Fibroblast of mammary gland (primary cell): ENCODE data around the gene CMIP.
"Not testable (repeated sequence)": the region's sequence is repeated elsewhere in the genome, so short reads cannot be mapped to it uniquely, and the experiment has no call there.

Source experiments
- DNase-seq: peaks from one replicate; pipeline ENCODE4 v3.0.0-alpha.2; 2010; ENCODE audit warnings: low read depth
- H3K4me3 ChIP-seq: 2 replicates; pipeline ENCODE4 v1.5.1; 2011; ENCODE audit warnings: low read depth, mild to moderate bottlenecking, low read length, moderate library complexity; ENCODE audit not compliant: control insufficient read depth
- CTCF ChIP-seq: conservative IDR thresholded peaks from 2 replicates; pipeline ENCODE4 v1.5.1; 2011; ENCODE audit warnings: low read depth, low read length, inconsistent platforms; ENCODE audit not compliant: control insufficient read depth, insufficient read depth

The CMIP gene

GRCh38 chr16:81684242-81684837 lies 239.7 kb downstream of the CMIP start:
- DNase-seq, result no peak
- TF ChIP-seq CTCF, result no peak
- H3K4me3 ChIP-seq, result no peak overlapping the region

- no peak overlapping the region for H3K4me3 ChIP-seq
- no peak for DNase-seq
- TF ChIP-seq CTCF, result no peak
Observed at GRCh38 chr16:81684901-81685300, 240.3 kb downstream of the CMIP start.

- TF ChIP-seq CTCF, result no peak
- DNase-seq, result no peak
- H3K4me3 ChIP-seq, result no peak overlapping the region
Observed at GRCh38 chr16:81686391-81687130, 242.0 kb downstream of the CMIP start.

- no peak overlapping the region for H3K4me3 ChIP-seq
- no peak for TF ChIP-seq CTCF
- DNase-seq, result no peak
Observed at GRCh38 chr16:81687131-81687456, 242.5 kb downstream of the CMIP start.

GRCh38 chr16:81688182-81688581 lies 243.6 kb downstream of the CMIP start:
- DNase-seq, result no peak
- no peak overlapping the region for H3K4me3 ChIP-seq
- TF ChIP-seq CTCF, result no peak

- not testable (repeated sequence) for H3K4me3 ChIP-seq, DNase-seq
Observed at GRCh38 chr16:81688839-81689238, 244.2 kb downstream of the CMIP start.

GRCh38 chr16:81692021-81692420 lies 247.4 kb downstream of the CMIP start:
- no peak for DNase-seq
- H3K4me3 ChIP-seq, result no peak overlapping the region
- no peak for TF ChIP-seq CTCF
